IMR-90 (cell line): ENCODE measurements around the gene ODF2. TPM values are rescaled to one million over a fixed set of nuclear protein-coding genes. Genes with fewer than 3 reads are reported as not detected.
A peak's percentile ranks its signal among the peaks of the same experiment; 100 is the strongest.

Source experiments
- ATAC-seq: fragments of 200-7000 bp; cut with Tn5 transposase; 2 replicates; pipeline ENCODE4 v1.9.1; 2020; ENCODE audit warnings: low read depth, mild to moderate bottlenecking, moderate library complexity
- BruUV-seq: library from RNA; stranded (reverse); fragments of 400-500 nt; replicated peaks from 2 replicates; lab custom pipeline; 2021; lab: Mats Ljungman, UMichigan
- CTCF ChIA-PET: fragments of 300-600 bp; formaldehyde crosslinking; extraction: SDS; loops from one replicate; lab custom pipeline; 2021; ENCODE audit warnings: antibody characterized with exemption; lab: Yijun Ruan, JAX
- POLR2A ChIA-PET: fragments of 300-600 bp; sonication (Branson Sonifier 250); formaldehyde crosslinking; loops from one replicate; lab custom pipeline; 2022; ENCODE audit warnings: antibody characterized with exemption; ENCODE audit not compliant: unreplicated experiment; lab: Charles Lee
- DNase-seq: peaks from one replicate; pipeline ENCODE4 v3.0.0; 2013
- H2AFZ ChIP-seq: replicated peaks from 2 replicates; pipeline ENCODE3; 2013; ENCODE audit warnings: low read length, mild to moderate bottlenecking; ENCODE audit not compliant: poor library complexity
- H2AK5ac ChIP-seq: 2 replicates; pipeline ENCODE4 v1.6.1; 2013; ENCODE audit warnings: low read depth, low read length, inconsistent platforms
- H2AK9ac ChIP-seq: replicated peaks from 2 replicates; pipeline ENCODE3; 2013; ENCODE audit warnings: mild to moderate bottlenecking, low read depth, low read length, moderate library complexity; ENCODE audit not compliant: poor library complexity
- H2BK120ac ChIP-seq: 2 replicates; pipeline ENCODE4 v1.6.1; 2013; ENCODE audit warnings: low read depth, low read length, inconsistent platforms
- H2BK15ac ChIP-seq: 3 replicates; pipeline ENCODE4 v1.6.1; 2013; ENCODE audit warnings: low read depth, low read length, inconsistent platforms
- H2BK20ac ChIP-seq: 2 replicates; pipeline ENCODE4 v1.6.1; 2013; ENCODE audit warnings: low read depth, mild to moderate bottlenecking, inconsistent platforms, low read length, moderate library complexity
- H2BK5ac ChIP-seq: 2 replicates; pipeline ENCODE4 v1.6.1; 2013; ENCODE audit warnings: mild to moderate bottlenecking, low read depth, low read length, inconsistent platforms; ENCODE audit not compliant: poor library complexity, severe bottlenecking
- H3K14ac ChIP-seq: replicated peaks from 2 replicates; pipeline ENCODE4 v1.6.1; 2013; ENCODE audit warnings: low read depth, low read length, inconsistent platforms
- H3K18ac ChIP-seq: 2 replicates; pipeline ENCODE4 v1.6.1; 2013; ENCODE audit warnings: low read depth, low read length, control low read depth
- H3K23ac ChIP-seq: 2 replicates; pipeline ENCODE4 v1.6.1; 2013; ENCODE audit warnings: low read depth, low read length, inconsistent platforms
- H3K27ac ChIP-seq: 2 replicates; pipeline ENCODE4 v1.5.1; 2013; ENCODE audit warnings: mild to moderate bottlenecking, control low read depth, low read length; ENCODE audit not compliant: insufficient read depth
- H3K27me3 ChIP-seq: 2 replicates; pipeline ENCODE4 v1.6.1; 2013; ENCODE audit warnings: low read length; ENCODE audit not compliant: control insufficient read depth, insufficient read depth
- H3K36me3 ChIP-seq: 2 replicates; pipeline ENCODE4 v1.6.1; 2013; ENCODE audit warnings: low read length, mixed read lengths; ENCODE audit not compliant: control insufficient read depth, insufficient read depth
- H3K4ac ChIP-seq: 2 replicates; pipeline ENCODE4 v1.6.1; 2013; ENCODE audit warnings: low read depth, low read length, inconsistent platforms
- H3K4me1 ChIP-seq: 2 replicates; pipeline ENCODE4 v1.6.1; 2013; ENCODE audit warnings: low read length, mixed read lengths; ENCODE audit not compliant: control insufficient read depth, insufficient read depth
- H3K4me2 ChIP-seq: 2 replicates; pipeline ENCODE4 v1.6.1; 2013; ENCODE audit warnings: low read depth, mild to moderate bottlenecking, control low read depth, low read length, moderate library complexity
- H3K4me3 ChIP-seq: 2 replicates; pipeline ENCODE4 v1.5.1; 2013; ENCODE audit warnings: low read depth, mild to moderate bottlenecking, control low read depth, low read length, moderate library complexity; ENCODE audit not compliant: insufficient read depth
- H3K56ac ChIP-seq: 2 replicates; pipeline ENCODE4 v1.6.1; 2013; ENCODE audit warnings: low read length, inconsistent platforms; ENCODE audit not compliant: insufficient read depth; ENCODE audit errors: extremely low read depth
- H3K79me1 ChIP-seq, 2 experiments: 2 replicates each; pipeline ENCODE4 v1.6.1; 2013; ENCODE audit warnings: low read length in 2 of 2, inconsistent platforms in 1 of 2, low read depth in 1 of 2
- H3K9ac ChIP-seq: 2 replicates; pipeline ENCODE4 v1.6.1; 2013; ENCODE audit warnings: low read depth, low read length, control low read depth
- H3K9me1 ChIP-seq: 2 replicates; pipeline ENCODE4 v1.6.1; 2013; ENCODE audit warnings: low read length, inconsistent platforms; ENCODE audit not compliant: insufficient read depth
- H3K9me3 ChIP-seq: 2 replicates; pipeline ENCODE4 v1.6.1; 2013; ENCODE audit warnings: low read length; ENCODE audit not compliant: control insufficient read depth, insufficient read depth
- H4K20me1 ChIP-seq: 2 replicates; pipeline ENCODE4 v1.6.1; 2013; ENCODE audit warnings: low read length, inconsistent platforms; ENCODE audit not compliant: insufficient read depth
- H4K5ac ChIP-seq: 2 replicates; pipeline ENCODE4 v1.6.1; 2013; ENCODE audit warnings: mild to moderate bottlenecking, low read depth, low read length, control low read depth
- H4K8ac ChIP-seq, 2 experiments: 2 replicates each; pipeline ENCODE4 v1.6.1; 2013; ENCODE audit warnings: low read depth in 2 of 2, low read length in 2 of 2, control low read depth in 1 of 2, inconsistent platforms in 1 of 2
- H4K91ac ChIP-seq: 2 replicates; pipeline ENCODE4 v1.6.1; 2013; ENCODE audit warnings: low read depth, low read length, inconsistent platforms; ENCODE audit not compliant: insufficient read depth
- MAFK ChIP-seq: IDR thresholded peaks from 2 replicates; pipeline ENCODE4 v1.6.1; 2012; ENCODE audit warnings: low read depth, low read length, improper control_type of control experiment
- NFE2L2 ChIP-seq: fragments of 150-350 bp; IDR thresholded peaks from 2 replicates; pipeline ENCODE4 v1.6.1; 2016; ENCODE audit warnings: low read depth, mild to moderate bottlenecking, low read length
- WGBS, 2 experiments: methylation state at CpG; one replicate each; pipeline versions ENCODE4 v1.1.5 to v1.1.7; 2013; ENCODE audit warnings: missing lambda C conversion rate in 2 of 2; ENCODE audit not compliant: insufficient read length in 1 of 2; ENCODE audit errors: extremely low coverage in 2 of 2; 5-methylcytosine and 5-hydroxymethylcytosine counted together
- dilution Hi-C: fragments of 300-500 bp; cut with HindIII; formaldehyde crosslinking; loops from one replicate; pipeline ENCODE4 v1.14.3; 2018; ENCODE audit warnings: low sequenced_read_pairs; ENCODE audit not compliant: unreplicated experiment
- in situ Hi-C: fragments of 300-500 bp; cut with MboI; formaldehyde crosslinking; loops from 3 replicates; pipeline ENCODE4 v1.14.3; 2019; ENCODE audit warnings: low sequenced_read_pairs, inconsistent platforms, mixed read lengths
- intact Hi-C: fragments of 100-400 bp; cut with micrococcal nuclease; formaldehyde crosslinking; loops from 2 replicates; pipeline ENCODE4 v1.10.0; 2022
- polyA plus RNA-seq, 3 experiments: library from polyadenylated mRNA; depleted of rRNA; stranded (reverse); fragments of >200 nt; gene quantifications; 2 replicates each; pipeline ENCODE4 v1.2.3, GENCODE V29; 2012; ENCODE audit warnings: low replicate concordance in 1 of 3
- total RNA-seq: library from RNA; depleted of rRNA; stranded (reverse); fragments of >200 nt; gene quantifications from 2 replicates; pipeline ENCODE4 v1.2.3, GENCODE V29; 2012

Gene ODF2
- total and polyA plus RNA-seq, 2 of the 4 experiments (the other 2 are of a cell fraction): 40.2 to 46.4 TPM

DNA sequence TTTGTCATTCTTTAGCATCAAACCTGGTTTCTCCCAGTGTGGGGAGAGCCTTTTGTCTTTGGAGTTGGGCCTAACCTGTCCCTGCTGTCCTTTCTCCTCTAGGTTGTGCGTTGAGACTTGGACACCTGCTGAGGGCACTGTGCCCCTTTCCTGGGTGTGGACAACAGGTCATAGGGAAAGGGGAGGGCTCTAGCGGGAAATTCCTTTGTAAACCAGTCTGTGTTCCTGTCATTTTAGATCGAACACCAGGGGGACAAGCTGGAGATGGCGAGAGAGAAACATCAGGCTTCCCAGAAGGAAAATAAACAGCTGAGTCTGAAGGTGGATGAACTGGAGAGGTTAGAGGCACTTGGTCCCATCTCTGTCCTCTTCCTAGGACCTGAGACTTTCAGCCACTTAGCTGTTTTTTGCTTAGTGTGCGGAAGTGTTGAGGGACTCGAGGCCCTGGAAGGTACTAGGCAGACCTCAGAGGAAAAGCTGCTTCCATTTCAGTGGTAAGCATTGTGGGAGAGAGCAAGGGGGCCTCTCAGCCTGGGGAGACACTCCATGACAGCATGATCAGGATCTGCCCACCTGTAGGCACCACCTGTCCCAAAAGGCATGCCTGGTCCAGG, 40.1 kb downstream of the ODF2 start:
- H4K5ac ChIP-seq: no peak overlapping the region

More for the DNA sequence above, 40.1 kb downstream of the ODF2 start:
- Histone ChIP-seq H3K23ac (no peak overlapping the region), H2AK5ac (no peak overlapping the region), H2AK9ac (no peak overlapping the region), H3K18ac (no peak overlapping the region), H3K79me1 (no peaks in the 10 kb centered on the region), H2BK5ac (no peak overlapping the region), H2BK20ac (no peak overlapping the region), H4K8ac (no peak overlapping the region), H3K4me2 (no peak overlapping the region), H3K27ac (no peak overlapping the region), H3K9me1 (no peaks in the 10 kb centered on the region), H4K91ac (no peak overlapping the region), H3K4ac (no peak overlapping the region), H2AFZ (no peak overlapping the region), H3K36me3 (peaks cover 44% of the 10 kb centered on the region), H2BK120ac (no peak overlapping the region), H3K27me3 (no peaks in the 10 kb centered on the region), H3K4me3 (no peak overlapping the region), H2BK15ac (no peak overlapping the region), H3K14ac (no peak overlapping the region), H4K20me1 (no peaks in the 10 kb centered on the region), H3K9me3 (no peaks in the 10 kb centered on the region), H3K9ac (no peak overlapping the region), H3K56ac (no peak overlapping the region), H3K4me1 (no peaks in the 10 kb centered on the region)
- 0 out of 2 replicates have a peak, but pooled peaks have one; percentile 7 for TF ChIP-seq MAFK
- no peak for TF ChIP-seq NFE2L2
- intact Hi-C loops: no loop called here
- dilution Hi-C loops: no loop called here
- in situ Hi-C loops: no loop called here
- DNase-seq: no peak
- ChIA-PET POLR2A (no interaction called here), CTCF (no interaction called here)
- ATAC-seq: no peak
- no CpG with 5 or more reads among the region's 6 CpGs for WGBS, 2 experiments
- BruUV-seq: no TSS peak
